Measurements from ENCODE around the gene GPS1. TPM values are rescaled to one million over a fixed set of nuclear protein-coding genes. Genes with fewer than 3 reads are reported as not detected.

Gene GPS1
- total RNA-seq, 2 donors from 2014 or later = 79.5 to 90.8 TPM

DNA sequence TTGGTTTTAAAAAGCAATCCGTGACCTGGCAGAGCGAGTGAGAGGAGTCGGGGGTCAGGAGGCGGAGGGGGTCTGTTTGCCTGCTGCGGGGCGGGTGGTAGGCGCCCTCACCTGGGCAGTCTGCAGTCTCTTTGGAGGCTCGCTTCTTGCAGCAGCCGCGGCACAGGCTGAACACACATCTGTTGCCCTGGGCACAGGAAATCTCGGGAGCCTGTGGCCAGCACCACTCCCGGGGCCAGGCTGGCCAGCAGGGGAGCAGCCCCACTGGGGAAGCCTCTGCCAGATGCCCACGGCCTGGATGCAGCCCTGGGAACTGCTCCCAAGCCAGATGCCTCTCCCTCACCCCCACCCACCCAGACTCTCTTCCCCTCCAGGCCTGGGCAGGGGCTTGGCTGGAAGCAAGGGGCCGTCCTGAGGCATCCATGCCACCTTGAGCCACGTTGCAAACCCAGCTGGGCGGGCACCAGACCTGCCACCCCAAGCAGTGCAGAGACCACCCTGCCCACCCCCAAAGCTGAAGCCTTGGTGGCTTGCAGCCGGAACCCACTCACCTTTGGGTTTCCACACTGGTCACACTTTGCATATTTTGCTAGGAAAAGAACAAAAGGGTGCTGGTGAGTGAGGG is 6.6 kb downstream of the GPS1 start:
- no peak overlapping the region for H3K4me3 ChIP-seq
- H3K9me3 ChIP-seq = no peaks in the 10 kb centered on the region
- DNase-seq (ENCODE audit: low spot score) = no peak
- peaks cover 73% of the 10 kb centered on the region for H3K36me3 ChIP-seq
- TF ChIP-seq, protein P1, sequence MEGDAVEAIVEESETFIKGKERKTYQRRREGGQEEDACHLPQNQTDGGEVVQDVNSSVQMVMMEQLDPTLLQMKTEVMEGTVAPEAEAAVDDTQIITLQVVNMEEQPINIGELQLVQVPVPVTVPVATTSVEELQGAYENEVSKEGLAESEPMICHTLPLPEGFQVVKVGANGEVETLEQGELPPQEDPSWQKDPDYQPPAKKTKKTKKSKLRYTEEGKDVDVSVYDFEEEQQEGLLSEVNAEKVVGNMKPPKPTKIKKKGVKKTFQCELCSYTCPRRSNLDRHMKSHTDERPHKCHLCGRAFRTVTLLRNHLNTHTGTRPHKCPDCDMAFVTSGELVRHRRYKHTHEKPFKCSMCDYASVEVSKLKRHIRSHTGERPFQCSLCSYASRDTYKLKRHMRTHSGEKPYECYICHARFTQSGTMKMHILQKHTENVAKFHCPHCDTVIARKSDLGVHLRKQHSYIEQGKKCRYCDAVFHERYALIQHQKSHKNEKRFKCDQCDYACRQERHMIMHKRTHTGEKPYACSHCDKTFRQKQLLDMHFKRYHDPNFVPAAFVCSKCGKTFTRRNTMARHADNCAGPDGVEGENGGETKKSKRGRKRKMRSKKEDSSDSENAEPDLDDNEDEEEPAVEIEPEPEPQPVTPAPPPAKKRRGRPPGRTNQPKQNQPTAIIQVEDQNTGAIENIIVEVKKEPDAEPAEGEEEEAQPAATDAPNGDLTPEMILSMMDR (IDR thresholded peaks at IDR 0.05) = no peak
- no peaks in the 10 kb centered on the region for H3K27me3 ChIP-seq
- no peak overlapping the region for H3K27ac ChIP-seq
- H3K4me1 ChIP-seq = peaks cover 0 to 6% of the 10 kb centered on the region in 2 donors

DNA sequence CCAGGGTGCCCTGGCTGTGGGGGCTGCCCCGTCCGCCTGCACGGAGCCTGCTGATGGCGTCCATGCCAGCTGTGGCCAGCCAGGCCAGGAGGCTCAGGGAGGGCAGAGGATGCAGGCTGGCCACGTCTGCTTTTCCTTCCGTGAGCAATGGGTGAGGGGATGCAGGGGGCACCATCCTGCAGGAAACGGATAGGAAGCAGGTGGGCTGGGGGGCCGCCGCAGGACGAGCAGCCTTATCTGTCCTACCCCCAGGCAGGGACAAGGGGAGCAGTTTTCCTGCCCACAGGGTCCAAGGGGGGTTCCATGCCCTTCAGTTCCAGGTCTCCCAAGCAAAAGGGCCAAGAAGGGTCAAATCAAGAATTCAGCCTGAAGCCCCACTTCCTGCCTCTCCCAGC is 7.2 kb downstream of the GPS1 start:
- TF ChIP-seq, protein P1 (IDR thresholded peaks at IDR 0.05) = no peak
- Histone ChIP-seq H3K27me3 (no peaks in the 10 kb centered on the region), H3K4me1 (peaks cover 0 to 8% of the 10 kb centered on the region in 2 donors), H3K36me3 (peaks cover 69% of the 10 kb centered on the region), H3K4me3 (no peak overlapping the region), H3K27ac (no peak overlapping the region), H3K9me3 (no peaks in the 10 kb centered on the region)
- no peak for DNase-seq (ENCODE audit: low spot score)

DNA sequence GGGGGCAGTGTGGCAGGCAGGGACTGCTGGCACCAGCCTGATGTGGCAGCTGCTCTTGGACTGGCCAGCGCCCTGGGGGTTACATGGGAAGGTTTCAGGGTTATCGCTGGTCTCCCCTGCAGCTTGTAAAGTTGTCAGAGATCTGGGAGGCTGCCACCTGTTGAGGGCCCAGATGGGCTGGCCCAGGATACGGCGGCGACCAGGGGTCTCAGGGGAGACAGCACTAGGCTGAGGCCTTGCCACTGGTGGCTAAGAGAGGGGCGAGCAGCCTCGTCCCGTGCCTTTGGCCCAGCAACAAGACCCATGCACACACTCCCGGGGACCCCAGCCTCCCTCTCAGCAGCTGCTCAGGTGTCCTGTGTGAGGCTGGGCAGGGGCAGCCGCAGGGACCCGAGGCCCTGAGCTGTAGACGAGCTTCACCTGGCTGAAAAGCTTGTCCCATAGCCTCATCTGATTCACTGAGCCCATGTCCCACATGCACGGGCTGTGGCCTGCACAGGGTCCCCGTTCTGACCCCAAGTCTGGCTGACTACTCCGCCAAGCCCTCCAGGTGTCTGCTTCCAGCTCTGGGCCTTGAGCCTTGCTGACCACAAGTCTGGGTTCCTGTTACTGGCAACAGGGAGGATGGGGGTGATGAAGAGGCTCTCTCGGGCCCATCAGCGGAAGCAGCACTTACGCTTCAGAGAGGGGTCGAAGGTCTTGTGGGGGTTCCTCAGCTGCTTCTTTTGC is 7.7 kb downstream of the GPS1 start:
- Histone ChIP-seq H3K9me3 (no peaks in the 10 kb centered on the region), H3K4me1 (peaks cover 0 to 14% of the 10 kb centered on the region in 2 donors), H3K36me3 (peaks cover 63% of the 10 kb centered on the region), H3K27me3 (no peaks in the 10 kb centered on the region), H3K27ac (no peak overlapping the region), H3K4me3 (no peak overlapping the region)
- DNase-seq (ENCODE audit: low spot score) = no peak
- TF ChIP-seq, protein P1 (IDR thresholded peaks at IDR 0.05) = no peak

DNA sequence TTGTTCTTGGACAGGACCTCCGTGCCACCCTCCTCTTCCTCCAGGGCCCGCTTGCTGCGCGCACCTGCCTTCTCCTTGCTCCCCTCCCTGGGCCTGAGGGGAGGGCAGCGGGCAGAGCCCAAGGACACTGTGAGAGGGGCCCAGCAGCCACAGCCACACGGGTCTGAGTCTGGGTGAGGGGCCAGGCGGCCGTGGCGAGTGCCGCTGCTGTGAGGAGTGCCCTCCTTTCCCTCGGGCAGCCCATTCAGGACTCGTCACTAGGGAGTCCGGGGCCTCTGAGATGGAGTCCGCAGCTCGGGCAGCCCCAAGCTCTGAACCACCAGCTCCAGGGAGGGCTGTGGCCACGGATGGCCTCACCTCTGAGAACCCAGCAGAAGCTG is 8.3 kb downstream of the GPS1 start:
- H3K4me3 ChIP-seq = no peak overlapping the region
- TF ChIP-seq, protein P1 (IDR thresholded peaks at IDR 0.05) = no peak
- no peak for DNase-seq (ENCODE audit: low spot score)

DNA sequence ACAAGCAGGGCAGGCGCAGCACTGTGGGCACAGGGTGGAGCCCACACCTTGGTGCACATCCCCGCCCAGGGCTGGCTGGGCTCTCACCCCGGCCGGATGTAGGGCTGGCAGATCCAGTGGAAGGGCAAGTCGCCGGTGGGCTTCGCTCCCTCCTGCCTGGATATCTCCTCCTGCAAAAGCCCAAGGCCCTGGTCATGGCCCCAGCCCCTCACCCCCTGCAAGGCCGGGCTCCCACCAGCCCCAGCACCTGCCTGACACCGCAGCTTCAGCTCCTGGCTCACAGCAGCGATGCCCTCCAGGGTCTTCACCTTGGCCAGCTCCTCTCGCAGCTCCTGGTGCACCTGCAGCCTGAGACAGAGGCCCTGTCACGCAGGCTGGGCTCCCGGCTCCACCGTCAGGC is 8.9 kb downstream of the GPS1 start:
- no peak overlapping the region for H3K27ac ChIP-seq
- TF ChIP-seq, protein P1 (IDR thresholded peaks at IDR 0.05) = no peak
- H3K9me3 ChIP-seq = no peaks in the 10 kb centered on the region
- H3K4me1 ChIP-seq = peaks cover 0 to 22% of the 10 kb centered on the region in 2 donors
- no peak for DNase-seq (ENCODE audit: low spot score)
- peaks cover 51% of the 10 kb centered on the region for H3K36me3 ChIP-seq
- no peak overlapping the region for H3K4me3 ChIP-seq
- no peaks in the 10 kb centered on the region for H3K27me3 ChIP-seq

More for the DNA sequence above, 8.3 kb downstream of the GPS1 start:
- H3K36me3 ChIP-seq = peaks cover 57% of the 10 kb centered on the region
- H3K27me3 ChIP-seq = no peaks in the 10 kb centered on the region
- H3K27ac ChIP-seq = no peak overlapping the region
- H3K4me1 ChIP-seq = peaks cover 0 to 19% of the 10 kb centered on the region in 2 donors
- no peaks in the 10 kb centered on the region for H3K9me3 ChIP-seq
